Thymus (tissue), 11 donors: ENCODE measurements around the gene COLQ. TPM values are rescaled to one million over a fixed set of nuclear protein-coding genes. Genes with fewer than 3 reads are reported as not detected.

ENCODE experiments used
- DNase-seq, 9 donors: peaks; one replicate each; pipeline ENCODE4 v3.0.0-alpha.2; 2013; ENCODE audit warnings: low spot score in 9 of 9, low read depth in 6 of 9, missing footprints in 1 of 9
- H3K27ac ChIP-seq, 2 donors: one replicate each; pipeline ENCODE4 v1.5.1; 2013; ENCODE audit warnings: control low read depth in 1 of 2, low read depth in 1 of 2, low read length in 1 of 2, mild to moderate bottlenecking in 1 of 2, moderate library complexity in 1 of 2
- H3K27me3 ChIP-seq, 2 donors: one replicate each; pipeline ENCODE4 v1.5.1; 2013; ENCODE audit warnings: low read length in 1 of 2; ENCODE audit not compliant: control insufficient read depth in 2 of 2, insufficient read depth in 1 of 2
- H3K36me3 ChIP-seq, 2 donors: one replicate each; pipeline ENCODE4 v1.5.1; 2013; ENCODE audit warnings: low read length in 1 of 2, mild to moderate bottlenecking in 1 of 2, moderate library complexity in 1 of 2; ENCODE audit not compliant: control insufficient read depth in 2 of 2, insufficient read depth in 2 of 2
- H3K4me1 ChIP-seq, 2 donors: one replicate each; pipeline ENCODE4 v1.5.1; 2013; ENCODE audit warnings: low read length in 2 of 2; ENCODE audit not compliant: control insufficient read depth in 2 of 2, insufficient read depth in 2 of 2
- H3K4me3 ChIP-seq, 2 donors: one replicate each; pipeline ENCODE4 v1.5.1; 2013; ENCODE audit warnings: low read length in 2 of 2, control low read depth in 1 of 2, mild to moderate bottlenecking in 1 of 2
- H3K9me3 ChIP-seq, 2 donors: one replicate each; pipeline ENCODE4 v1.5.1; 2013; ENCODE audit warnings: low read length in 1 of 2, mild to moderate bottlenecking in 1 of 2; ENCODE audit not compliant: control insufficient read depth in 2 of 2, insufficient read depth in 1 of 2
- WGBS: extraction: QIAGEN DNeasy Blood & Tissue Kit; methylation state at CpG from one replicate; pipeline ENCODE4 v1.1.7; 2013; 5-methylcytosine and 5-hydroxymethylcytosine counted together
- polyA plus RNA-seq: library from polyadenylated mRNA; stranded (reverse); fragments of 200-250 nt; gene quantifications from one replicate; pipeline ENCODE4 v1.2.3, GENCODE V29; 2013
- total RNA-seq: library from RNA; stranded (reverse); fragments of 120-200 nt; gene quantifications from one replicate; pipeline ENCODE4 v1.2.4, GENCODE V29; 2013
- donor health status: healthy.

Gene COLQ
- total and polyA plus RNA-seq, 2 donors = 4.2 to 6.2 TPM

DNA sequence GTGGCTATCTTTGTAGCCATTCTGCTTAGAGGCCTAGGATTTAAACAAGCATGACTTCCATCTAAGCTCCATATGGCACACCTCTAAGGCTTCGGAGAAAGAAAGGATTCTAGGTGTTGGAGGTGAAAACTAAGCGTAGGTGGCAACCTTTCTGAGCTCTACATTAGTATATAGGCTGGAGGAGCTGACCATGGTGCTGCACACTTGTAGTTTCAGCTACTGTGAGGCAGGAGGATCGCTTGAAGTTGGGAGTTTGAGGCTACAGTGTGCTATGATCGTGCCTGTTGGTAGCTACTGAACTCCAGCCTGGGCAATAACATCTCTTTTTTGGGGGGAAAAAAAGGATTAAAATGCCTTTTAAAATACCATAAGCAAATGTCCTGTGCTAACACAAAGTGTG, 86.8 kb downstream of the COLQ start:
- Histone ChIP-seq H3K4me1 (no peaks in the 10 kb centered on the region), H3K27me3 (no peaks in the 10 kb centered on the region), H3K36me3 (peaks cover 55 to 78% of the 10 kb centered on the region in 2 donors), H3K9me3 (no peaks in the 10 kb centered on the region), H3K27ac (no peak overlapping the region), H3K4me3 (no peak overlapping the region)
- DNase-seq = no peak
- 99% methylated on average over 4 of the region's 4 CpGs for WGBS

DNA sequence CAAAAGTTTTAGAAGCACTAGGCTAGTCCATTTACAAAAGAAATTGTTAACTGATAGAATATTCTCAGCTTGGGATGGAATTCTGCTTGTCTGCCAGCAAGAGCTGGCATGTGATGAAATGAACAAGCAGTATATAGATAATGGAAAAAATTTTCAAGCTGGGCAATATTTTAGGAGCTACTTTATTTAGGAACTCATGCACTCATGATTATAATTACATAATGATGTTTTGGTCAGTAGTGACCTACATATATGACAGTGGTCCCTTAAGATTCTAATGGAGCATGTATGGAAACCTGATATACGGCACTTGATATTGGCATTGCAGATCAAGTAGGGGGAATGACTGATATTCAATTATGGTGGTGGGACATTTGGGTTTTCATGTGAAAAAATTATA, 88.0 kb downstream of the COLQ start:
- H3K27ac ChIP-seq = no peak overlapping the region
- H3K9me3 ChIP-seq = no peaks in the 10 kb centered on the region
- 97% methylated on average over 1 of the region's 1 CpG for WGBS
- no peak for DNase-seq
- H3K36me3 ChIP-seq = peaks cover 46 to 68% of the 10 kb centered on the region in 2 donors
- no peak overlapping the region for H3K4me3 ChIP-seq
- H3K27me3 ChIP-seq = no peaks in the 10 kb centered on the region
- H3K4me1 ChIP-seq = peaks cover 6% of the 10 kb centered on the region in 2 donors

DNA sequence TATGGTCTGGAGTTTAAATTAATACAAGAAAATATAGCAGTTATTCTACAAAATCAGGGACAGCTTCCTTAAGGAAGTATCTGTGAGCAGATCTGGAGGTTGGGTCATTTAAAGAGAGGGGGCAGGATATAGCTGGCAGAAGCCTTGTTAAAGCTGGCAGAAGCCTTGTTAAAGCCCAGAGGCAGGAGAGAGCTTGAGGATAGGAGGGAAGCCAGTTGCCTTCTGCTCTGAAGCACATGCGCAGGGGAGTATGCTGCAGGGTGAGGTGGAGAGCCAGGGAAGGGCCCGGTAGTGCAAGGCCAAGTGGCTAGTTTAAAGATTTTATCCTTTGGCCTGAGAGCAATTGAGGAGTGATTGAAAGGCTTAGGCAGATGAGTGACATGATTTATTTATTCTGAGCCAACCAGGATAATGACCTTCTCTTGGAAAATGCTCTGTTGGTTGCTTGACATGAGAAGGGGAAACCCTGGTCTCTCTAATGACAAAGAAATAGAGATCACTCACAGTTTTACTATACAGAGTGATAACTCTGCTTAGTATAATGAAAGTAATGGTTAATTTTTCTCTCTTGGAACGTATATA, 90.2 kb downstream of the COLQ start:
- 98% methylated on average over 3 of the region's 3 CpGs for WGBS
- no peak overlapping the region for H3K27ac ChIP-seq
- H3K36me3 ChIP-seq = peaks cover 30 to 49% of the 10 kb centered on the region in 2 donors
- H3K27me3 ChIP-seq = no peaks in the 10 kb centered on the region
- DNase-seq = no peak
- H3K4me1 ChIP-seq = peaks cover 17 to 18% of the 10 kb centered on the region in 2 donors
- H3K9me3 ChIP-seq = no peaks in the 10 kb centered on the region
- H3K4me3 ChIP-seq = no peak overlapping the region

DNA sequence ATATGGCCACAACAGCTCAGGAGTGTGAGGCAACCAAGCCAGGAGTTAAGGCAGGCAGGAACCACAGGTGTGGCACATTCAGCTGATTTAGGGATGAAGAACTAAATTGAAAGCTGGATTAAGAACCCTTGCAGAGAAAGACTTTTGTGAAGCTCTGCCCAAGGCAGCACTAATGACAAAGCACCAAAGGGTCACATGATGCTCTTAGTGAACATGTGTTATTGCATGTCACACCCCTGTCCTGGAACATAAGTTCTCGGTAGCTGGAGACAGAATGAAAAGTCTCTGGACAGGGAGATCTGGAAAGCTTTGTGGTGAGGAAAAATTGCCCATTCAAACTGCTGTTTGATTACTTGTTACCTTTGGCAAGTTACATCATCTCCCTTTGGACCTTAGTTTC, 90.9 kb downstream of the COLQ start:
- H3K27me3 ChIP-seq = no peaks in the 10 kb centered on the region
- H3K4me1 ChIP-seq = peaks cover 19 to 21% of the 10 kb centered on the region in 2 donors
- no peak for DNase-seq
- H3K9me3 ChIP-seq = no peaks in the 10 kb centered on the region
- no peak overlapping the region for H3K4me3 ChIP-seq
- H3K27ac ChIP-seq = no peak overlapping the region
- 95% methylated on average over 1 of the region's 1 CpG for WGBS
- H3K36me3 ChIP-seq = peaks cover 26 to 45% of the 10 kb centered on the region in 2 donors

DNA sequence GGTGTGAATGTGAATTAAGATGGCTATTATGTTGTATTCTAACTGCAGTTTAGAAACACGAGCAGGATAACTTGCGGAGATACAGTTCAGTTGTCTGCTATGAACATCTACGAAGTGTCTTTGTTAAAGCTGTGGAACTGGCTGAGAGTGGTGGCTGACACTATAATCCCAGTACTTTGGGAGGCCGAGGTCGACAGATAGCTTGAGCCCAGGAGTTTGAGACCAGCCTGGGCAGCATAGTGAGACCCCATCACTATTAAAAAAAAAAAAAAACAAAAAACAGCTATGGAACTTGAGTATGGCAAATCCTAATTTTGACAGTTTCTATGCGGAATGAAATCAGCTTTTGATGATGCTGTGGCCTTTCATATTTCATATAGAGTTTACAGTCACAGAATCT, 92.4 kb downstream of the COLQ start:
- Histone ChIP-seq H3K27ac (no peak overlapping the region), H3K27me3 (no peaks in the 10 kb centered on the region), H3K4me3 (peak overlapping the region in 1 of 2 donors; percentile 79), H3K36me3 (peaks cover 18 to 41% of the 10 kb centered on the region in 2 donors), H3K4me1 (peaks cover 19 to 21% of the 10 kb centered on the region in 2 donors), H3K9me3 (no peaks in the 10 kb centered on the region)
- WGBS = 96% methylated on average over 6 of the region's 6 CpGs
- DNase-seq = no peak

DNA sequence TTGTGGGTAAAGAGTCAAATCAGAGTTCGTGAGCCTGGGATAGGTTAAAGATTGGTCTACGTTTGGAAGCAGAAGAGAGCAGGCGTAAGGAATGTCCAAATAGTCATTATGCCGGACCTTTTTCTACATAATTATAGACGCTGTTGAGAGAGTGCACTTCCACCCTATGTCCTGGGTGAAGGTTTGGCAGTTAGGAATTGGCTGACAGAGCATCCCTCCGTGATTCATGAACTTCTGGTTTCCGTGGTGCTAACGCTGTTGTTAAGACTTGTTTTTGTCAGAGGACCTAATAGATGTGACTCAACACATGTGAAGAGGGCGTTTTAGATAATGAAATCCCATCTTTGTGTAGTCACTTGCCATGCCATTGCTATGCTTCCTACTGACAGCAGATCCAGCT, 93.0 kb downstream of the COLQ start:
- DNase-seq = peak in 1 of 9 donors; percentile 9
- H3K27me3 ChIP-seq = no peaks in the 10 kb centered on the region
- peak overlapping the region in 1 of 2 donors; percentile 31 for H3K27ac ChIP-seq
- peaks cover 19 to 21% of the 10 kb centered on the region in 2 donors for H3K4me1 ChIP-seq
- WGBS = 40% methylated on average over 9 of the region's 9 CpGs
- H3K36me3 ChIP-seq = peaks cover 19 to 38% of the 10 kb centered on the region in 2 donors
- H3K9me3 ChIP-seq = no peaks in the 10 kb centered on the region
- H3K4me3 ChIP-seq = peak overlapping the region; percentile 79 to 93

DNA sequence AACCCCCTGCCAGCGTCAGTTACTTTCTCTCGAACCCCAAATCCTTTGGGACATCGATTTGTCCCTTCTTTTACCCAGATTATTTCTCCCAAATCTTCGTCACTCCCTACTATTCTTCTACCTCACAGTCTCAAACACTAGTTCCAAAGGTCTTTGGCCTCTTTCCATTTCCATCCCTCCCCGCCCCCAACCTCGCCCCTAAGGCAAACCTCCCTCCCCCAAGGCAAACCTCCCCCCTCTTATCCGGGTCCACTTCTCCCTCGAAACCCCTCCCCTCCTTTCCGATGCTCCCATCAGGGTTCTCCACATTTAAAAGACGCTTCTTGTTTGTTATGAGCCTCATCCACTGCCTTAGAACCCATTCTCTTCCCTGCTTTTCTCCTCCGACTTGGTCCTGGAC, 93.5 kb downstream of the COLQ start:
- WGBS = 1% methylated on average over 11 of the region's 11 CpGs
- Histone ChIP-seq H3K4me3 (peak overlapping the region; percentile 79 to 93), H3K9me3 (no peaks in the 10 kb centered on the region), H3K4me1 (peaks cover 19 to 21% of the 10 kb centered on the region in 2 donors), H3K36me3 (peaks cover 18 to 36% of the 10 kb centered on the region in 2 donors), H3K27me3 (no peaks in the 10 kb centered on the region), H3K27ac (peak overlapping the region in 1 of 2 donors; percentile 31)
- no peak for DNase-seq

DNA sequence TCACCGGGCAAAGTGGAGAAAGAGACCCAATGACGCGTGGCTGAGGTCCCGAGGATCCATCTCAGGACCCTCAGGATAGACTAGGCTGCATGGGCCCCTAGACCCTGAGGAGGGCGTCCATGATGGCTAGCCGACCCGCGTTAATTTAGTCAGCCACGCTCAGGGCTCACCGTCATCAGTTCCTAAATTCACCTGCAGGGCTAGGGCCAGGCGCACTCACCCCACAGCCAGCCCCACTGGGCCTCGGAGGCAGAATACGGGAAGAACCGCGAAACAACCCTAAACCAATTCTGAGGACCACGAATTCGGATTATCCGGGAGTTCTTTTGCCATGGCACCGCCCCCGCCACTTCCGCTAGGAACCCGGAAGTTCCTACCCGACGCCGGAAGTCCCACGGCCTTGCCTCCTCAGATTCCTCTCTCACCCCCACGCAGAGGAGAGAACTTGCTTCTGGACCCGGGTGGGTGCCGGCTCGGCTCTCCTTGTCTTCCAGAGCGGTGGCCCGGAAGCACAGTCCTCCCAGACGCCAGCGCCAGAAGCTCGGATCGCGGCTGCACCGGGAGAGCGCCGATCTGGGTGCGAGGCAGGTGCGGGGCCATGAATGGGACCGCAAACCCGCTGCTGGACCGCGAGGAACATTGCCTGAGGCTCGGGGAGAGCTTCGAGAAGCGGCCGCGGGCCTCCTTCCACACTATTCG, 94.2 kb downstream of the COLQ start, which contains the start of the genes EAF1 and METTL6:
TSS of gene EAF1 (plus strand) at position 417 of the 699 bp plus-strand sequence. CDS start at position 599, 182 bp downstream.
TSS of gene METTL6 (minus strand) at position 363 of the 699 bp plus-strand sequence. CDS start 1,033 bp downstream, outside the sequence.
- Histone ChIP-seq H3K9me3 (no peaks in the 10 kb centered on the region), H3K4me1 (peaks cover 19 to 21% of the 10 kb centered on the region in 2 donors), H3K36me3 (peaks cover 18 to 36% of the 10 kb centered on the region in 2 donors), H3K4me3 (peak within 1 kb of the TSS; percentile 79 to 93), H3K27ac (peak within 1 kb of the TSS; percentile 33 to 80), H3K27me3 (no peaks in the 10 kb centered on the region)
- WGBS = under 1% methylated on average over 52 of the region's 52 CpGs
- DNase-seq = peak; percentile 62 to 91 (median 77)

DNA sequence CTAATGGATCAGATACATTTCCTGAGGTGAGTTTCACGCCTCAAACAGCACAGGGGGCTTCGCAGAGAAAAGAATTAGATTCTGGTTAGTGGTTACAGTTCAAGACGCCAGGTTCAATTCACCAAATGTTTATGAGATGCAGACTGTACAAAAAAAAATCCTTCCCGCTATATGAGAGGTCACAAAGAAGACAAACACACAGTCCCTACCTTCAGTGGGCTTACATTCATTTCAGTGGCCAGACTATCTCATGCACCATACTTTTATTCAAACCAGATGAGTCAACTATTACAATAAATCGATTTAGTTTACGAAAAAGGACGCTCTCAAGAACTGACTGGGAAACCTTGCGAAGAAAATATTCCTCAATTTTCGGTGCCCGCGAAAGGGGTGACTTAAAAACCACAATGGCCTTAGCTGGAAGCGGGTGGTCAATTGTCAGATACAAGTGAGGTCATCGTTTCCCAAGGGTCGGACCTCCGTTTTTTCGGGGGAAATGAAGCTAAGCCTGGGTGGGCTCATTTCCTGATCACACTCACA, 94.9 kb downstream of the COLQ start:
- DNase-seq = no peak
- WGBS = 53% methylated on average over 16 of the region's 16 CpGs
- Histone ChIP-seq H3K9me3 (no peaks in the 10 kb centered on the region), H3K36me3 (peaks cover 18 to 39% of the 10 kb centered on the region in 2 donors), H3K27me3 (no peaks in the 10 kb centered on the region), H3K4me1 (peaks cover 19 to 21% of the 10 kb centered on the region in 2 donors), H3K27ac (no peak overlapping the region), H3K4me3 (peak overlapping the region; percentile 79 to 93)
